GM18511 (cell line): ENCODE results near the gene AMZ1.

Experiments used
- ATAC-seq: cut with Tn5 transposase; IDR thresholded peaks from one replicate; pipeline ENCODE4 v1.9.1; 2021; ENCODE audit warnings: mild to moderate bottlenecking, moderate library complexity; ENCODE audit not compliant: unreplicated experiment

The AMZ1 gene

DNA sequence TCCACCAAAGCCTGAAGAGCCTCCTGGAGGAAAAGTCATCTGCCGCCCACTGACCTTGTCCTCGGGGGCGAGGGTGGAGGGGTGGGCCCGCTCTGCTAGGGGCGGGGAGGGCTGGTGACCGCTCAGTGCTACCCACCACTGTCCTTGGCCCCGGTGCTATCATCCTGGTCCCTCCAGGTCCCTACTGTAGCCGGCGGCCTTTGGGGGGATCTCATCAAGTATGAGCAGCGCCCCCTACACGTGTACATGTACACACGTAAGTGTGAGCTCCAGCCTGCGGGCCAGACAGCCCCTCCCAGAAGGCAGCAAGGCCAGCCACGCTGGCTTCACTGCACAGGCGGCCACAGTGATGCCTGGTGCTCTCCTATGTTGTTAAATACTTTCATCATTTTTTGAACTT, 36.7 kb upstream of the AMZ1 start:
- no peak for ATAC-seq

GRCh38 chr7:2651847-2652735, 35.9 kb upstream of the AMZ1 start:
- no peak for ATAC-seq

DNA sequence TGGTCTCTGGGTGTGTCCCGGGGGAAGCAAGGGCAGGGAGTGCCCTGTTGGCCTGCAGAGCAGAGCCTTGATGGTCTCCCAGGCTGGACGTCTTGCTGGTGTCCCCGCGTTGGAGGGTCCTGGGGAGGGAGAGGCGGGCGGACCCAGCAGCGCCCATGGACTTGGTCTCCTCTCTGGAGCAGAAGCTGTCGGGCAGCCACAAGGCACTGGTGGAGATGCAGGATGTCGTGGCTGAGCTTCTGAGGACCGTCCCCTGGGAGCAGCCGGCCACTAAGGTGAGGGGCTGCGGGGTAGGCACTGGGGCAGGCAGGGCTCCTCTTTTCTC, 35.3 kb upstream of the AMZ1 start:
- ATAC-seq: no peak

DNA sequence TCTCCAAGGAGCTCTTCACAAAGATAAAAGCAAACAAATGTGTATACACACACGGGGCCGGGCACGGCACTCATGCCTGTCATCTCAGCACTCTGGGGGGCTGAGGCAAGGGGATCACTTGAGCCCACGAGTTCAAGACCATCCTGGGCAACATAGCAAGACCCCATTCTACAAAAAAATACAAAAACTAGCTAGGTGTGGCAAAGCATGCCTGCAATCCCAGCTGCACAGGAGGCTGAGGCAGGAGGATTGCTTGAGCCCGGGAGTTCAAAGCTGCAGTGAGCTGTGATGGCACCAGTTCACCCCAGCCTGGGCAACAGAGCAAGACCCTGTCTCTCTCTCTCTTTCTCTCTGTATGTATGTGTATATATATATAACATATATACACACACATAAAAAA, 33.9 kb upstream of the AMZ1 start:
- ATAC-seq: no peak

DNA sequence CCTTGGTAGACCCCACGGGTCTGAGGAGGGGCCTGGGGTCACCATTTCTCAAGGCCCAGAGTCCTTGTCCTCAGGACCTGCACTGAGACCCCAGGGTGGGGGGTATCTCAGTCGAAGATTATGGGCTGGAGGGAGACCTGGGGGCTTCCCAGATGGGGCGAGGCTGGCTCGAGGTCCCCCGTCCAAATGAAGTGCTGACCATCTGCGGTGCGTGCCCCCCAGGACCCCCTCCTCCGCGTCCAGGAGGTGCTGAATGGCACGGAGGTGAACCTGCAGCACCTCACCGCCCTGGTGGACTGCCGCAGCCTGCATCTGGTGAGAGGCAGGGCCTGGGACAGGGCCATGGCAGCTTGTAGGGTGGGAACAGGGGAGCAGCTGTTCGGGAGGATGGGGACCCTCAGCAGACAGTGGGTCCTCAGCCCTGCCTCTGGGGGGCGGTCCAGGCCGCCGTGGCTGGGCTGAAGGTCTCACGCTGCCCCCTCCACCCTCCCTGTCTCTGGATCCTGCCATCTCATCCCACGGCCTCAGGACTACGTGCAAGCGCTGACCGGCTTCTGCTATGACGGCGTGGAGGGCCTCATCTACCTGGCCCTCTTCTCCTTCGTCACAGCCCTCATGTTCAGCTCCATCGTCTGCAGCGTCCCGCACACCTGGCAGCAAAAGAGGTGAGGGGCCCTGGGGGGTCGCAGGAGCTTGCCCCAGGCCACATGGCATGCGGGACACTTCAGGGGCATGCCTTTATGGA, 32.0 kb upstream of the AMZ1 start:
- no peak for ATAC-seq

DNA sequence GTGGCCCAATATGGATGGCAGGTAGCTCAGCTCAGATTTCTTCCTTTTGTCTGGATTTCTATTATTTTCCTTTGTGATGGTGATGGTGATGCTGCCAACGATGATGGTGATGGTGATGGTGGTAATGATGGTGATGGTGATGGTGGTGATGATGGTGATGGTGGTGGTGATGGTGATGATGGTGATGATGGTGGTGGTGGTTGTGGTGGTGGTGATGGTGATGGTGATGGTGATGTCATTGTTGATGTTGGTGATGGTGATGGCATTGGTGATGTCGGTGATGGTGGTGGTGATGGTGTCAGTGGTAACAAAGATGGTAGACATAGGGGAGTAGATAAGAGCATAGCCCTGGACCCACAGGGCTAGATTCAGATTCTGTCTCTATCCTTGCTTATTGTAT, 30.8 kb upstream of the AMZ1 start:
- ATAC-seq: no peak

DNA sequence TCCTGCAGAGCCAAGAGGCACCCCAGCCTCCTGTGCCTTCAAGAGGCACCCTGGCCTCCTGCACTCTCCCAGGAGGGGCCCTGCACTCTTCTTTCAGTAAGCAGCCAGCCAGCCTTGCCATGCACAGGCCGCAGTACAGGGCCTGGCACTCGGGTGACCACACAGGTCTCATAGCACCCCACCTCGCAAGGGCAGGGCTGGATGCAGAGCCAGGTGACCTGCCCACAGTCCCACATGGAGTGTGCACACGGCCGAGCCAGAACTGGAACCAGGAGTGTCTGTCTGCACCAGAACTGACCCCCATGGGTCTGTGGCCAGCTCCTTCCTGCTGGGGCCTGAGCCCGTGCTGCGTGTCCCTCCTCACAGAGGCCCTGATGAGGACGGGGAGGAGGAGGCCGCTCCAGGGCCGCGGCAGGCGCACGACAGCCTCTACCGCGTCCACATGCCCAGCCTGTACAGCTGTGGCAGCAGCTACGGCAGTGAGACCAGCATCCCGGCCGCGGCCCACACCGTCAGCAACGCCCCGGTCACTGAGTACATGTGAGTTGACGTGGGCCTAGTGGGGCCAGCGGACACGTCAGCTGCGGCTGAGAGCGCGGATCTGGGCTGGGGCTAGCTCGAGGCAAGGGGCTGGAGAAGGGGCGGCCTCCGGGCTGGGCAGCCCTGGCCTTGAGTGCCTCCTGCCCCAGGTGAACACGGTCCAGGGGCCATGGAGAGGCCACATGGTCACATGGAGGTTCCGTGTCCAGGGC, 29.9 kb upstream of the AMZ1 start:
- ATAC-seq: no peak

- ATAC-seq: no peak
Measured at GRCh38 chr7:2658941-2659340, 29.1 kb upstream of the AMZ1 start.

- no peak for ATAC-seq
Measured at GRCh38 chr7:2659556-2660358, 28.2 kb upstream of the AMZ1 start.

DNA sequence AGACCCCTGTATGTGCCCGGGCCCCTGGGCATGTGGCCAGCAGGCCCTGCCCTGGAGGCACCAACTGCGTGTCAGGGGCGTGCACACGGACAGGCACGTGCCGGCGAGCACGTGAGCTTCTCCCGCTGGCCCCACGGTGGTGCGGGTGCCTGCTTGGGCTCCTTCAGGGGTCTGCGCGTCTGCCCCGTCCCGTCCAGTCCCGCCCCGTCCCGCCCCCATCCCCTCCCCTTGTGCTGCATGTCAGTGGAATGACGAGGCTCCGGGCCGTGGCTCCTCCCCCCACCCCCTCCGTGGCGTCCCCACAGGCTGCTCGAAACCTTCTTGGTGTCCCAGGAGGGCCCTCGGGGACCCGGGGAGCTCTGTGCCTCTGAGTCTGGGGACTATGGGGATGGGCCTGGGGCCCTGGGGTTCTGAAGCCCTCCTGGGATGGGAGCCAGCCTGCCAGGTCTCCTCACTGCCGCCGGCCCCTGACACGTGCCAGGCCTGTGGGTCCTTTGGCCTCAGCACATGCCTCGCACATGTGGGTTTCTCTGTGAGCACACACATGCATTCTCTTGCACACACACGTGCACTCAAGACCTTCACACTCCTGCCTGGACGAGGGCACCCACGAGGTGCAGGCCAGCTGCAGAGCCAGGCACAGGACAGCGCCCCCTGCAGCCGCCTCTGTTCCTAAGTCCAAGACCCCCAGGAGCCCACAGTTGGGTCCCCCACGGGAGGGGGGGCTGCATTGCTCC, 27.5 kb upstream of the AMZ1 start:
- ATAC-seq: no peak

DNA sequence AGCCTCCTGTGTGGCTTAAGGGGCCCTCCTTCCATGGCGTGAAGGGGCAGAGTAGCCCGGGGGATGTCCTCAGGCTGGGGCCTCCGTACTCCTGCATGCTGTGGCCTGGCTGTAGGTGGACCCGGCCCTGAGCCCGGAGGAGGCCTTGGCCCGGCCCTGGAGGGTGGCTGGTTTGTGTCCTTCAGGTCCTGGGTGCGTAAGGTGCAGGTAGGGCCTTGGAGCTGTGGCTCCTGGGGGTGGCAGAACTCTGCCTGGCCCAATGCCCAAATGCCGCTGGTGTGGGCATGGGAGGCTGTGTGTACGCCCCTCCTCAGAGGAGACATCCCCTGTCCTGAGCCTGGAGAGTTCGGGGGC, 26.9 kb upstream of the AMZ1 start:
- no peak for ATAC-seq

DNA sequence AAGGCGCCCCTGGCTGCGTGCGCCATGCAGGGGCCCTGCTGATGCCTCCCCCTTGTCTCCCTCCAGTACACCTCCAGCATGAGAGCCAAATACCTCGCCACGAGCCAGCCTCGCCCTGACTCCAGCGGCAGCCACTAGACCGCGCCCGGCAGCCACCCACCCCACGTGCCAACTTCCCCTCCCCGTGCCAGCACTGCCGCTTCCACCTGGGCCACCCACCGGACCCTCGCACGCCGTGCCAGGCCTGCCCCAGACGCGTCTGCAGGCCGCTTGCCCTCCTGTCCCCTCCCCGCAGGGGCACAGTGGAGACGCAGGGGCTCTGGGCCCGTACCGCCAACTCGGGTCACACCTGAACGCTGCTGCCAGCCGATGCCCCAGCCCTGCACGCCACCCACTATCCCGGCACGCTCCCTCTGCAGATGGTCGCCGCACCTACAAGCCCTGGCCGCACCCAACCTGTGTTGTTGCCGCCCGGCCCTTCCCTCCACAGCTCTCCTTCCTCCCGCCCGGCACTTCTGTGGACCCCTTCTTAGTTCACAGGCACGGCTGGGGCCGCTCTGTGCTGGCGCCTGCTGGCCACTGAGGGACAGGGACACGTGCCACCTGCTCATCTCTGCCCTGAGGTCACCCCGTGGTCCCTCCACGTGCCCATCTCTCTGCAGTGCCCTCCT, 26.3 kb upstream of the AMZ1 start:
- no peak for ATAC-seq

GRCh38 chr7:2662273-2663120, 25.5 kb upstream of the AMZ1 start:
- ATAC-seq: no peak

DNA sequence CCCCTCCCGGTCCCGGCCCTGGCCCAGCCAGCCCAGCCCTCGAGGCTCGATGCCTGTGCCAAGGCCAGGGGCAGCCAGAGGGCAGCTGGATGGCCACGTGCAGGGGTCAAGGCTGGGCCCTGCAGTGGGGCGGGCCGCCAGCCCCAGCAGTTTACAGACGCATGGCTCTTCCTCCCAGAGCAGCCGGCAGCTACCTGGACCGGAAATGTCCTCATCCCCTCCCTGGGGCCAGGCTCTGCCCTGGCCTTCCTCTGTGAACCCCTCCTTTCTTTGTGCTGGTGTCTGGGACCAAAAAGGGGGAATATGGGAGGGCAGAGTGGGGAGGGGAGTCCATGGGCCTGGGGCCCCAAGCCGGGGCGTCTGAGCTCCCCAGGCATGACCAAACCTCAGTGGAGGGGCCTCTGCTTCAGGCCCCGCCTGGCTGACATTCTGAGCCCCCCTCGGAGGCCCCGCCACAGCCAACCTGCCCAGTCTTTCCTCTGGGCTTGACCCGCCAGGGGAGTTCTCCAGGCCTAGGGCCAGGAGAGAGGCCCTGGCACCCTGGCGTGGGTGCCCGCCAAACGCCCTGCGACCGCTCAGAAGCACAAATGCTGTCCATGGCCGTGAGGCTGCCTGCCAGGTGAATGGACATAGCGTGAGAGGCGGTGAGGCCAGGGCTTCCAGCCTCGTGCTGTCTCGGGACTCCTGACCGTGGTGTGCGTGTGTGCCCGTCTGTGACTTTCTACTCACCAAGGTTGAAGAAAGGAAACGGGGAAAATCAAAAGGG, 24.7 kb upstream of the AMZ1 start:
- no peak for ATAC-seq

DNA sequence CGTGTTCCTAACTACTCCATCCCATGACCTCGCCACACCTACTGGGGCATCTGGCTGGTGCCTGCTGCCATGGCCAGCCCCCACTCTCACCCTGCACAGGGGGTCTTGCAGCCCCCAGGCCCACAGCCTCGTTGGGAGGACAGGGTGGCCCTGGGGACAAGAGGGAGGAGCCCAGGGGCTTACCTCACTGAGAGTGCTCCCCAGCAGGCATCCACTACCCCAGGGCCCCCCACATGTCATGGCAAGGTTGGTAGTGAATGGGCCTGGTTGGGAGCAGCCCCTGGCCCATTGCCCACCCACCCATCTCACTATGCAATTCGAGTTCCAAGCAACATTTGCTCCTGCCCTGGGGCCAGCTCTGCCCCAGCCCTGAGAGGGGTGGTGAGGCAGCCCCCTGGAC, 24.0 kb upstream of the AMZ1 start:
- ATAC-seq: no peak

DNA sequence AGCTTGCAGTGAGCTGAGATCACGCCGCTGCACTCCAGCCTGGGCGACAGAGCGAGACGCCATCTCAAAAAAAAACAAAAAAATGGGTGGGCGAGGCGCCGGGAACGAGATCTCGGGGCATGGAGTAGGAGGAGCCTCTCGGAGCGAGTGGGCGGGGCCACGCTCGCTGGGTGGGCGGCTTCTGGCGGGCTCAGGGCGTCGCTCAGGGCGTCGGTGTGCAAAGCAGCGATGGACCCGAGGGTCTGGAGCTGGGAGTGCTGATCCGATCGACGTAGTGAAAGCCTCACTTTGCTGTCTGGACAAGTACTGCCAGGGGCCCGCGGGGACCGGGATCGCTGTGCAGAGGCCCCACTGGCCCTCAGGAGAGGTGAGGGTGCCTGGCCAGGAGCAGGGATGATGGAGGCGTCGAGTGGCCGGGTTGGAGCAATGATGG, 22.6 kb upstream of the AMZ1 start:
- ATAC-seq: no peak

- no peak for ATAC-seq
Measured at GRCh38 chr7:2666155-2666554, 21.8 kb upstream of the AMZ1 start.

DNA sequence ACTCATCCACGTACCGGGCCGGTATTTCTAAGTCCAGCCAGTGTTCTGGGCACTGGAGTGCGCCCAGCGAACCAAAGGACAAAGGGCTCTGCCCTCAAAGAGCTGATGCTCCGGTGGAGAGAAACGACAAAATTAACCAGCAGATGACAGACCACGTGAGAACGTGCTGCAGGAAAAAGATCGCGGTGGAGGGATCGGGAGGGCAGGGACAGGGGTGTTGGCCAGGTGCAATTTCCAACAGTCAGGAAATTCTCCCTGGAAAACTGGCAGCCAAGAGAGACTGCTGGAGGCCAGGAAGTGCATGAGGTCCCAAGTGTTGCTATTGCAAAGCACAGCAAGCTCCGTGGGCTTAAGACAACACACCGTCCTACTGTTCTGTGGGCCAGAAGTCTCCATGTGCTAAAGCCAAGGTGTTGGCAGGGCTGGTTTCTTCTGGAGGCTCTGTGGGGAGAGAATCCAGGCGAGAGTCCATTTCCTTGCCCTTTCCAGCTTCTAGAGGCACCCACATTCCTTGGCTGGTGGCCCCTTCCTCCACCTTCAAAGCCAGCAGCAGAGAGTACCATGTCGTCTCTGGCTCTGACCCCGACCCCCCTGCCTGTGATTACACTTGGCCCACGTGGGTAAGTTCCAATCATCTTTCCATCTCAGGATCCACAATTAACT, 21.3 kb upstream of the AMZ1 start:
- no peak for ATAC-seq
